ENCODE results near the gene GNAS.
"Not testable (repeated sequence)": the region's sequence is repeated elsewhere in the genome, so short reads cannot be mapped to it uniquely, and the experiment has no call there.

GNAS gene

DNA sequence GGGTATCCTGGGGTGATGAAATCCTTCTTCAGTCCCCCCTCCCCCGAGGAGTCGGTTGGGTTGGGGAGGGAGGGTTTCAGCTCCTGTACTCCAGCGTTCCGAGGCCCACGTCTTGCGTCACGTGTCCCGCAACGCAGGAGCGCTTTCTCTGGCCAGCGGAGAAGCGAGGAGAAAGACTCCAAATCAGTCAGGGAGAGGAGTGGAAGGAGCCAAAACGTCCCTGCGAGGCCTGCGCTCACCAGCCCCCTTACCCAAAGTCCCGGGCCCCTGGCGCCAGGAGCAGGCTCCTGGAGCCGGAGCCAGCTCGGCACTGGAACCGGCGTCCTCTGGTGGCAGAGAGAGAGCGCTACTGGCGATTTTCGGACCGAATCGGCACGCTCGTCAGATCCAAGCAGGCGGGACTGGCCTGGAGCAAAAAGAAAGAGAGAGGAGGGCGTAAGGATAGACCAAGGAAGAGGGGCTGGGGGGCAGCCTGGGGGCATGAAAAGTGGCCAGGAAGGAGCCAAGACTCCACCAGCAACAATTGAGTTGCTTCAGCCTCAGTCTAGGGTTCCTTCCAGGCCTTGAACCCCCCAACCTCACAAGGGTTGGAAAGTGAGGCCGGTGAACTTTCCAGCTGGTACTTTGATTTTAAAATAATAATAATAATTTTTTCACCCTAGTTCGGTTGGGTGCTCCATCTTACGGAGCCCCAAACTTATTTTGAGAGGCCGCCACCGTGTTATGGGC is at the start of gene GNAS:
GNAS (plus strand) TSS at position 174 of the 729 bp plus-strand sequence.
- no peak for DNase-seq

DNA sequence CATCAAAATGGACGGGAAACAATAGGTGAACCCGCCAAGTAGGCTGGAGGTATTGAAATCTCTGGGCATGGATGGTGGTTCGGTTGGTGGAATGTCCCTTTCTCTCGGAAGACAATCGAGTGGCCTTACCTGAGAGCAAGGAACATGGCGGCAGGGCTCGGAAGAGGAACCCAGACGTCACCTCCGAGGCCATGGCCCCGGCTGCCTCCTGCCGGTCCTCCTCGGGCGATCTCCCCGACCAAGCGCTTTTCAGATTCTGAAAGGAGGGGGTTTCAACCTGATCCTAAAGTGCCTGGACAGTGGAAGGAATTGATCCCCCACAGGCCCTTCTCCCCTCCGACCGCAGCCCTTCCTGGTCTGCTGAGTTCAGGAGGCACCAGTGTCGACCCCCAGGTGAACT is 49.0 kb upstream of the GNAS start:
- DNase-seq, result no peak

DNA sequence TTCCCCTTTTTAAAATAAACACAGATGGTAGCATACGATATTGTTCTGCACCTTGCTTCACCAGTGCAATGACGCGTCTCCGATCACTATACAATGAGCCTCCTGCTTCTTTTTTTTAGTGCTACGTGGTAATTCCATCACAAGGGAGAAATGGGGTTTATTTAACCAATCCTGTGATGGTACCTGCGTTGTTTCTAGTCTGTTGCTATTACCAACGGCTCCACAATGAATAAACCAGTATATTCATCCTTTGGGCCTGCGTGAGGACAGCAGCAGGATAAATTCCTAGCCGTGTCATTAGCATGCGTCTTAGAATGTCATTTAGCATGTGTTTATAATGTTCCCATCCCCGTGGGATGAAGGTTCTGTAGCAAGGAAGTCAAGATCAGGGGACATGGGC is 44.7 kb upstream of the GNAS start:
- no peak for DNase-seq

DNA sequence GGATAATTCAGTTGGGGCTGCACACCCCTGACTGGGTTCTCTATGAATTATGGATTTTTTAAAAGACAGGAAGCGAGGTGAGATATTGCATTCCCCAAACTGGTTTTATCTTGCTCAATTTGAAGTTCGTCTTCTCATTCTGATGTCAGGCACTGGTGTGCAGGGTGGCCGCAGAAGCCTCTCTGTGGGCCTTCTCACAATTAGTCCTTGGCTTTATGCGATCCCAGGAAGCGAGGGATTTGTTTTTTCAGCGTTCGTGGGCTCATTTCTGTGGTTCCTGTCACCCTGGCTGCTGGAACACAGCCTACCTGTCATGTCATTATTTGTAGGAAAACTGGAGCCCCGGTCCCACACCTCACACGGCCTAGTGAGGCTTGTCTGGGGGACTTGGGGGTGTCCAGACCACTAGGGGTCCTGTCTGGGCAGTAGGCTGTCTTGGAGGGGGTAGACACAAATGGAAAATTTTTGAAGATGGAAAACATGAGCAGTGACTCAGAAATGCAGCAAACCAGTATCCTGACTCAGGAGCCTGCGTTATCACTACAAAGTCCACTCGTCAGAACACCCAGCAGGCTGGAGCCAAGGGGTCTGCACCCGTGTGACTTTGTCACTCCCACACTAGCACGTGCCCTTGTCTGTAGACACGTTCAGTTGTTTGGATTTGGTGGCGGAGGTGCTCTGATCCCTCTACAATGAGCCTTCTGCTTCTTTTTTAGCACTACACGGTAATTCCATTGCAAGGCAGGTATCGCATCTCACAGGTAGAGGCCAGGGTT is 44.1 kb upstream of the GNAS start:
- DNase-seq, result no peak

DNA sequence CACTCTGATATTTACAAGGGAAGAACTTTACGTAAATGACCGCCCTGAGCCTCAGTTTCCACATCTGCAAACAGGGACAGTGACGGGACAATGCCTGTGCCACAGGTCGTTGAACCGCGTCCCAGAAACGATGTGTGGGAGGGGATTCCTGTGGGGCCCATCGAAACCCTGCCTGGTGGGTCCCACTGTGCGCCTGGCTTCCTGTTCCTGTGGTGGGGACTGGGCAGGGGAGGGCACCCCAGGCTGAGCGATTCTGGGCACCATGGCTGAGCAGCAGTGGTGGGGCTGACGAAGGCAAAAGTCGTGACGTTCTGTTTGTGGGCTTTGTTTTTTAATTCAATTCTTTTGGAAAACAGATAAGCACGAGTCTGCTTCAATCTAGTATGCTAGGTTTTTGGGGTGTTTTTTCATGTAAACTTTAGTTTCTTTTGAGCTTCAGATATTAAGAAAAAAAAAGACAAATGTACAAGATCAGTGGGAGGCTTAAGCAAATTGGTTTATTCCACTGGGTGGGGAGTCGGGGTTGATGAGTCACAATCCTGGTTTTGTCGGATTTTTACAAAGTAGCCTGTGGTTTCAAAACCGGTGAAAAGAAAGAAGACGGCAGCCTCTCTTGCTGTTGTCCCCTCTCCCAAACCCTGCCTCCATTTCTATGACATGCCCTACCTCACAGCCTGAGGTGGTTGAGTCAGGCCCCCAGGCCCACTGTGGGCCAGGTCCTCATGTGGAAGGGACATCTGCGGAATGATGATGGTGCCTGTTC is 42.2 kb upstream of the GNAS start:
- no peak for DNase-seq

DNA sequence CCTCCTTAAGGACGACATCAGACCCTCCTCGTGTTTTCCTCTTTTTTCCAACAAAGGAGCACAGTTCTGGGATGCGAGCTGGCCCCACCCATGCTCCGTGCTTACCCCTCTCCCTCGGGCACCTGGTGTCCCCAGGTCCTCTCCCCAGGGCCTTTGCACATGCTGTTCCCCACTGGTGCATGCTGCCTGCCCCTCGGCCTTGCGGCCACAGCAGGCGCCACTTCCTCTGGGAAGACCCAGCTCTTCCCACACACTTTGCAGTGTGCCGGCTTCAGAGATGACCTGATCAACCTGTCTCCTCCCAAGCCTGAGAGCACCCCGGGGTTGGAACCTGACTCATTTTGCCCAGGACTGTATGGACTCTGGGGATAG is 41.7 kb upstream of the GNAS start:
- no peak for DNase-seq

DNA sequence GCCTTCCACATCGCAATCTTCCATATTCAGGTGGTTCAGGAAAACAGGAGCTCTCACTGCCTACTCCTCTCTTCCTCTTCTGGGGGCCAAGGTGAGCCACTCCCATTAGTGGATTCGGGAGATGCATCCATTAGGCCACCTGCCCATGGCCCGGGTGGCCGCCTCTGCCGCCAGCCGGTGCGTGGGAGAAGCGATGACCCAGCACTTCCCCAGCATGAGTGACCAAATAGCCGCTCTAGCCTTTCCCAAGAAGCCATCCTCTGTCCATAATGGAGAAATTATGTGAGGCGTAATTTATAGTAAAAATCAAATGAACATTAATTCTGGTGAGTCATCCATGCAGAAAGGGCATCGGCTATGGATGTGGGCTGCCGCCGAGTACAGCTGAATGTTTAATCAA is 41.2 kb upstream of the GNAS start:
- DNase-seq, result no peak

DNA sequence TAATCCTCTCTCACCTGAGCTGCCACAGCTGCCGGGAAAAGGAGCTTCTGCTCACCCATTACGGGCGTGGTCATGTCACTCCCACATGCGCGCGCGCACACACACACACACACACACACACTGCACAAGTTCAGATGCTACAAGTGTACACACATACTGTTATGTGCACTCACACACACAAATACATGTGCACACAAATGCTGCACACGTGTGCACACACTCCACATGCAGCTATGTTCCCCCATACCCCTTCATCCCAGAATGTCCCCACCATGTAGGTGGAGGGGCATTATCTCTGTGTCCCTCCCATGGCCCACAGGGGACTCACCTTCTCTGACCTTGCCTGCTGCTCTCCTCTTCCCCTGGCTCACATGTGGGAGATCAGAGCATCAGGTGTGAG is 39.1 kb upstream of the GNAS start:
- DNase-seq, result no peak

DNA sequence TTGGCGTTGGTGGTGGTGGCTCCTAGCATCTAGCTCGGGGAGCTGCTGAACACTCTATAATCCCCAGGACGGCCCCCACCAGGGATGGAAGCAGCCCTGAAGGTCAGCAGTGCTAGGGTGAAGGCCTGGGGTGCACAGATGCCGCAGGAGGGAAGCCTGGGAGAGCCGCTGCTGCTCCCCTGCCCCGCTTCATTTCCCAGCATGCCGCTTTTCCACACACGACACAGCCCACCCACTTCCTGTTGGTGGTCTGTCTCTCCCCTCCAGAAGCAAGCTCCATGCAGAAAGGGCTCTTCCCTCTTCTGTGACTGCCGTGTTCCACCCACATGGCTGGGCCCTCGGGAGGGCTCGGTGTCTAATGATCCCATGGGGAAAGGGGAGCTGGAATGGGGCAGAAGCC is 37.1 kb upstream of the GNAS start:
- DNase-seq, result no peak

DNA sequence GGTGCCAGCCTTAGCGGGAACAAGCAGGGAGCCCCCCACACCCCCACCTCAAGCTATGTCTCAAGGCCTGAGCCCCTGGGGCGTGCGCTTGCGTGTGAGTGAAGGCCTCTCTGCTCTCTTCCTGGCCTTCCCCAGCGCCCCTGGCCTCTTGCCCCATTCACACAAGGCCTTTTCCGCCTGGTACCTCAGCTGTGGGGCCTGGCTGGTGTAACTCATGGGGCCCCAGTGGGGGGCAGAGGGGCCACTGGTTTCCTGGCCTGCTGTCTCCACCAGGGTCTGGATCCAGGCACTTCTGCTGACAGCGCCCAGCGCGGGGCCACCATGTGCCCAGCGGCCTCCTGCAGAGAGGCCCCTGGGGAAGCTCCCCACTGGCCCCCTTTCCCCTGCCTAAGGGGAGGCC is 36.5 kb upstream of the GNAS start:
- no peak for DNase-seq

DNA sequence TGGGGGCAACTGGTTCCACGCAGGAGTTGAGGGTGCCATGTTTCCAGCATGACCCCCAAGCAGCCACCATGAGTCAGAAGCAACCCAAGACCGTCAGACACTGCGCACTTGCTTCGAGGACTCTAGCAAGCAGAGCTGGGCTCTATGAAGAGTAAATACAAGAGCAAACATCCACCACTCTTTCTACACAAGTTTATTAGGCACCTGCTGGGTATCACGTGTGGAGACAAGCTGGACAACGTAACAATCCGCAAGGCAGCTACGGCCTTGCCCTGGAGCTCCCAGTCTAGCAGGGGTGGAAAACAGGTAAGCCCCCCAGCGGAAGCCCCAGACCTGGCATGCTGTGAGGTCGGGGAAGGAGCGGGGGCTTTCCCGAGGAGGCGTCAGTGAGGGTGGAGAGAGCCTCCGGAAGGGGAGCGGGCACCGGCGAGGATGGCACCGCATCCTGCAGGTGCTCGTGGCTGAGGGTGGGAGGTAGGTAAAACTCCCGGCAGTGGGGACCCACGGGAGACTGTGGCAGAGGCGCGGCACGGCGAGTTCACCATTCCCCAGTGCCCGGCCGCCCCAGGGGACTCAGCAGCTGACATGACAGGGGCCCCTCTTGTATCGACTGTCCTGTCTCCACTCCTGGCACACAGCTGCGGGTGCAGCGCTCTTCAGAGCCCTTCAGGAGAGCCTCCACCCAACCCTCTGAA is 35.4 kb upstream of the GNAS start:
- no peak for DNase-seq

DNA sequence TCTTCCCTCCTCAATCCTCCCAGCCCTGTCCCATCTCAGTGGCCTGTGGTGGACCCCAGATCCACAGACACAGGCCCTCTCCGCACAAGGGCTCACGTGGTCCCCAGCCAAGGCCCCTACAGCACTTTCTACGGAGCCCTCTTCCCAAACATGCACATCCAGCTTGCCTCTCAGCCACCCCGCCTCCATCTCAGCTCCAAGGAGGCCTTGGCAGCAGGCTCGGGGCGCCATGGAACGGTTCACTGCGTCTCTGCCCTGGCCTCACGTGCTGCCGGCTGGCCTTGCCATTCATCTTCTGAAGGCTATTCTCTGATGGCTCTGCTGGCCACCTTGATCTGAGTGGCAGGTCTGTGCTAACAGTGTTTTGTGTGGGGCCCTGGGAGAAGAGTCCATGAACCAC is 34.8 kb upstream of the GNAS start:
- no peak for DNase-seq

DNA sequence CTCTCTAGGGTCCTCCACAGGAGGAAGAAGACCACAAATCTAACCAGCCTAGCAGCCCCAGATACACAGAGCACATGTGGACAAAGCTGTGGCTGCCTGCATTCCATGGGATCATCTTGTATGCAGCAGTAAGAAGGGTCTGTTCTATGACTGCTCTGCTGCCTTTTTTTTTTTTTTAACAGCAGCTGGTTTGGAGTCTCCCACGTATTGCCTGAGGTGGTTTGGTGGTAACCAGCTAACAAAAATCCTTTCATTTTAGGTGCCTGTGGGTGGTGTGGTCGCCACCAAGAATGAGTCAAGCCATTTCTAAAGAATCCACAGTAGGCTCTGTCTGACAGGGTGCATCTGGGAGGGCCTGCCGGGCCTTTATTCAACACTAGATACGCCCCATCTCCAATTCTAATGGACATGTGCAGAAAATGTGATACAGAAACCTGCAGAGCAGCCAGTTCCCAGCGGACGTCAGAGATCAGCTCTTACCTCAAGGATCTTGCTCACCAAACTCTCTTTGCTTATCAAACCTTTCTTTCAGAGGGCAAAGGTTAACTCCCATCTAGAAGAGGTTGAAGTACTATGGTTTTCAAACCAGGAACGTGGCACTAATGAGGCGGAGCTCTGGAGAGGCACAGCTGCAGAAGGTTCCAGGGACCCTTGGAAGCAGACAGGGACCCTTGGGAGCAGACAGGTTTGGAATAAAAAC is 33.8 kb upstream of the GNAS start:
- DNase-seq, result no peak

DNA sequence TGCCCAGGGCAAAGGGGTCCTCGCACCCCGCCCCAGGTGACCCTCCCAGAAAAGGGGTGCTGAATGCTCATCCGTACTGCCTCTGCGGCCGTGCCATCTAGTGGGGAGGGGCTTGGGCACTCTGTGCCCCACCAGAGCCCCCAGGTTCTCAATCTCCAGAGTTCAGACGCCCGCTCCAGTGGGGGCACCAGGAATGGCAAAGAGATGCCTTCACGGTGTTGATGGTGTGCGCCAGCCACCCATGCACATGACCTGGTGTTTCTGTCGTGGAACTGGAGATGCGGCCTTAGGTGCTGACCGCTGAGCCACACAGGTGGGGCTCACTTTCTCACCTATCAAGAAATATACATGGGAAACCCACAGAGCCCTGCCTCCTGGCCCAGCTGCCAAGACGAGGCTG is 32.6 kb upstream of the GNAS start:
- no peak for DNase-seq

DNA sequence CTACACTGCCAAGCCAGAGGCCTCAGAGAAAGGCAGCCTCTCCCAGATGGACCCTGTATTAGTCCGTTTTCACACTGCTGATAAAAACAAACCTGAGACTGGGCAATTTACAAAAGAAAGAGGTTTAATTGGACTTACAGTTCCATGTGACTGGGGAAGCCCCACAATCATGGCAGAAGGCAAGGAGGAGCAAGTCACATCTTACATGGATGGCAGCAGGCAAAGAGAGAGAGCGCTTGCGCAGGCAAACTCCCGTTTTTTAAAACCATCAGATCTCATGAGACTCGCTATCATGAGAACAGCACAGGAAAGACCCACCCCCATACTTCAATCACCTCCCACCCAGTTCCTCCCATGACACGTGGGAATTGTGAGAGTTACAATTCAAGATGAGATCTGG is 32.0 kb upstream of the GNAS start:
- not testable (repeated sequence) for DNase-seq

DNA sequence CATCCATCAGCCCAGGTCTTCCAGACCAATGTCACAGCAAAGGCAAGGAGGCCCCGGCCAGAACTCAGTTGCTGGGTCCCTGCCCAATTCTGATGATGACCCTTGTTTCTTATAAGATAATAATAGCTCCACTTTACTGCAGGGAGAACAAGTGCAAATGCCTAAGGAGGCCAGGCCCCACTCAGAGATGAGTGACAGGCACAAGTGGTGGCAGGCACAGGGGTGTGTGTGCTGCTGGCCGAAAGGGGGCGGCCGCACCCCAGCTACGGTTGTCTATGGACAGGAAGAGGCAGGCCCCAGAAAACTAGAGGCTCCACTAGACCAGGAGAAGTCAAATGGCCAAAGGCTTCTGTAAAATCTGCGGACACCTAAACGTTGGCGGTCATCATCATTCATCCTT is 30.4 kb upstream of the GNAS start:
- no peak for DNase-seq

DNA sequence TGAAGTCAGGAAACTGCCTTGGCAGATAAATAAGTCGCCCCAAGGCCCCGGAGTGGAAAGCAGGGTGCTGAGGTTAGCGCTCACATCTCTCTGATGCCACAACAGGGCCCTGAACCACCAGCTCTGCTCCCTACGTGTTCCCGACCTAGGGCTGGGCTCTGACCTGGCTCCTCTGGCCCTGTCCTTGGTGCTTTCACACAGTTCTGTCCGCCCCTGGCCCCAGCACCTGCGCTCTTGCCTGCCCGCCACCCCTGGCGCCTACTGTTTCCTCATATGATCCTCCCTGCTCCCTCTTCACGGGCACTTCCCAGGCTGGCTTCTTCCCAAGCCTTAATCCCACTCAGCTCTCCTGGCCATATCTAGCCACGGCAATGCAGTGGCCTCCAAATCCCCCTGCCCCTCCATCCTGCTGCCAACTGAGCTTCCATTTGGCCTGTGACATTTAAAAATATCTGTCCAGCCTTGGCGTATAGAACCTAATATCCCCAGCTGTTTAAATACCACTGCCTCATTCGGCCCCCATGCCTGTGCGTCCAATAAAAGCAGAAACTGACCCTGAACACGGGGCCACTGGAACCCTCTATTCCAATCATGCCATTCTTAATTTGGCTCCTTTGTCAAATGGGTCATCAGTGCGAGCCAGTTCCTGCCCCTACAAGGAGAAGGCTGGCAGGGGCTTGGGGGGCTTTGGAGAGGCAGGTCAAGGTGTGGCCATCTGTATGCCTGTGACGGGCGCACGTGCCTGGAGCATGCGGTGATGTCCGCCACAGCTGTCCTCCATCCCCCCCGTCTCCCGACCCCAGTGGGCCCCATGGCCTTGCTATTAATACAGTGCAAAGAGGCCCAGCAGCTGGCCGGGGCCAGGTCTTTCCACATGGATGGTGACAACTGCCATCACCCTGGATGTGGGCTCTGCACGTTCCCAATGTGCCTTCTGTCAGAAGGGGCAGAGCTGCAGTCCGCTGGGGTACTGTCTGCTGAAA is 29.5 kb upstream of the GNAS start:
- DNase-seq, result no peak

DNA sequence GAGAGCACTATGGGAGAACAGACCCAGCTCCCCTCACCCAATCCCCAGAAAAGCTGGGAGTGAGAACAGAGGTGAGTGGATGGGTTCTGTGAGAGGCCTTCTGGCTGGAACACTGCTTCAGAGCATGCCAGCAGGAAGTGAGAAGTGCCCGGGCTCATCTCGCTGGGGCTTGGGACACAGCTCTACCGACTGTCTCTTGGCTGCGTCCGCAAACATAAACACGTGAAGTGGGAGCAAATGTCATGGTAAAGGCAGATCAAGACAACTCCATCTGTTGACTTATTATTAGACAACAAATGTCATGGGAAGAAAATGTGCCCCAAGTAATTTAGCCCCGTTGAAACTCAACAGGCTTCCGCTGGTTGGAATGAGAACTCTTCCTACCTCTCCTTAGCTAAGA is 27.7 kb upstream of the GNAS start:
- no peak for DNase-seq

DNA sequence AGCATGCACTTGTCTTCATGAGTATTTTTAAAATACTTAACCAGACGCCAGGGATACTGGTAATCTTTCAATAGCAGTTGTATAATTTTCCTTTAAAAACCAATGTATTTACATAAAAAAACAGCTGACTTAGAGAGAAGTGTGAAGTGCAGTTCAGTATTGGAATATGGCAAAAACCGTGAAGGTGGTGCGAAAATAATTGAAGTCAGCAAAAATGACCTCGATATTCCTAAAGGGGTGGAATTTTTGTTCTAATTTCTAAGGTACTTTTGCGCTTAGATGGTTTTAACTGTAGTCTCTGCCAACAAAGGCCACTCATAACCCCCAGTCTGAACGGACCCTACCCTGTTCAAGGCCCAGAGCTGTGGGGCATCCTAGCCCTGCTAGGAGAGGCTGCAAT is 27.1 kb upstream of the GNAS start:
- DNase-seq, result no peak

DNA sequence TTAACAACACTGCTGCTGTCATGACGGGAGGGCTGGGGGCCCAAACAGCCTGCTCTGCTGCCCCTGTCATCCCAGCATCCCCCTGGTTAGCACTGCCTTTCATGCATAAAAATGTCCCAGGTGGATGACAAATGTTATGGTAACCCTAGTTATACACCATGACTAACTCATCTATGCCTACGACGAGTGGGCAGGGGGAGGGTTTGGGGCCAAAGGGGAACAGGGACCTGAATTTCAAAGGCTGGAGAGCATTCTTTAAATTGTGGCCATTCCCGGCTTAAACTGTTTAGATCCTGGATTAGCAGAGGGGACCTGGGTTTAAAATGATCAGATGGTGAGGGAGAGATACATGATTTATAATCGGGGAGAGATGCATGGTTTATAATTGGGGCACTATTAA is 26.2 kb upstream of the GNAS start:
- DNase-seq, result no peak

DNA sequence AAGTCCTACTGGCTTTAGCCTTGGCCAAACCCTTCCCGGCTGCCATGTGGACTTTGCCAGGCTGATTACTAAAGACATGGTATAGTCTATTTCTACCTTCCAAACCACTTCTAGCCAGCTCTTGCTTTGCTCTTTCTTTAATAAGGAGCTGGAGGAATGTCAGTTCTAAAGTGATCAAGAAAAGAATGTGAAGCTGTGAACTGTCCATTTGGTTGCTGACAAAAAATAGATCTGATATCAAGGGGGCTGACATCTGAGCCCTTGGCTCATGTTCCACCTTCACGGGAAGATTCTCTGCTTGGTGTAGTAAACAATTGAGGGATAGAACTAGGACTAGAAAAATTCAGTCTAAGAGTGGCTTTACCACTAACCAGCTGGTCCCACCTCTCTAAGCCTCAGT is 24.4 kb upstream of the GNAS start:
- no peak for DNase-seq

DNA sequence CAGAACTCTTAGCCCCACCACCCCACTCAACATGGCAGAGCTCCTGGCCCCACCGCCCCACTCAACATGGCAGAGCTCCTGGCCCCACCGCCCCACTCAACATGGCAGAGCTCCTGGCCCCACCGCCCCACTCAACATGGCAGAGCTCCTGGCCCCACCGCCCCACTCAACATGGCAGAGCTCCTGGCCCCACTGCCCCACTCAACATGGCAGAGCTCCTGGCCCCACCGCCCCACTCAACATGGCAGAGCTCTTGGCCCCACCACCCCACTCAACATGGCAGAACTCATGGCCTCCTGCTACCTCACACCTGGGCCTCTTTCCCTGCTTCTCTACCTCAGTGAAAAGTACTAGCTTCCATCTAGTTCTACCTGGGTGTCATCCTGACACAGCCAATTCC is 23.7 kb upstream of the GNAS start:
- DNase-seq, result not testable (repeated sequence)

All from NCI-H748 treated with DMSO at 0.1 percent for 48 hours (cell line).